ENCODE measurements around the gene FGA.

The FGA gene

DNA sequence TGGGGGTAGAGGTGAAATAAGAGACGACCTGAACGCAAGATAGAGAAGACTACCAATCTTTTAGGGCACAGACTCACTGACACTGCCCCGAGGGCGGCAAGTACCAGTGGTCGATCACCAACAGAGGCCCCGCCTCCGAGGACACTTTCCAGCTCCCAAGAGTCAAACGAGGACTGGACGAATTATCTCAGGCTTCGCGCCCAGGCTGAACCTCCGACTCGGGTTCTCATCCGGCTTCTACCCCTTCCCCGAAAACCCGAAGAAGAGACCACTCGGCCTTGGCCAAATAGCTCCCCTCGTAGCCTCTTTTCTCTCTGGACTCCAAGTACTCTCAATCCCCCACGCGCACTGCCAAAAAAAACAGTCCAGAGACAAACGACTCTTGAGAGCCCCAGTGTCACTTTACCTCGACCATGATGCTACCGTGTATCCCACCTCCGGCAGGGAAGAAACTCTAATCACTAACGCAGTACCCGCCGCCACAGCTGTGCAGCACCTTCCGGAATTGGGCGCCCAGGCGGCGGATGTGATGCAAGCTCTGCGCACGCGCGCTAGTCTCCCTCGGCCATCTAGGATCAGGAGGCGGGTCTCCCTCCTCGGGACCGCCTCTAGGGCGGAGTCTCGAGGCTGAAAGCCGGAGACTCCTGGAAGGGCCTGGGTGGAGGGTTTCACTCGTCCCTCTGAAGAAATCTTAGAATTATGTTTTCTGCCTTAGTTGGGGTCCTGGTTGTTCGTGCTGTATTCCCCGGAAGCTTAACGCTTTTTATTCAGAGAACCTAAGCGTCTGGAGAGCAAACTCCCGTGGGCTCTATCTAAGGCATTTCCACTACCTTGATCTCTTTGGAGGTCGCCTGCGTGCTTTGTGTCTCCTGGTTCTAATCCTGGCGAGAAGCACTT lies 40.4 kb downstream of the FGA start, which contains the start of gene PLRG1:
PLRG1 (minus strand) TSS at position 507 of the 897 bp plus-strand sequence; CDS start at position 415, 92 bp downstream.
- DNase-seq (ENCODE audit: low read depth, low spot score): no peak
- H3K27ac ChIP-seq: peak within 1 kb of the TSS; percentile 57

DNA sequence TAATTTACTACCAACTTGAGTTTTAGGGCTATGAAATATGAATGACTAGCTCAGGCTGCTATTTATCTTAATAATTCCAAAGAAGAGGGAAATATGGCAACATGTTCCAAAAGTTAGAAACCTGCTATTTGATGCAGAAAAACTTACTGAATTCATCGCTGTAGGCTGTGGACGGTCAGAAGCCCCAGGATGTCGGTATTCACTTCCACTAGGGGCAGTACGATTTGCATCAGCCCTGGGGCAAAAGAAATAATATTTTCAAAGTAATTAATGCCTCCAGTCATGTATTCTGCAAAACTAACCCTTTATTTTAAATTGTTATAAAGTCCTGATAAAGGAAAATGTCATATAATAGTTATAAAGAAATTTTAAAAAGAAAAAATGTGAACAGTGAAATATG lies 44.9 kb downstream of the FGA start:
- H3K27ac ChIP-seq: no peak overlapping the region

DNA sequence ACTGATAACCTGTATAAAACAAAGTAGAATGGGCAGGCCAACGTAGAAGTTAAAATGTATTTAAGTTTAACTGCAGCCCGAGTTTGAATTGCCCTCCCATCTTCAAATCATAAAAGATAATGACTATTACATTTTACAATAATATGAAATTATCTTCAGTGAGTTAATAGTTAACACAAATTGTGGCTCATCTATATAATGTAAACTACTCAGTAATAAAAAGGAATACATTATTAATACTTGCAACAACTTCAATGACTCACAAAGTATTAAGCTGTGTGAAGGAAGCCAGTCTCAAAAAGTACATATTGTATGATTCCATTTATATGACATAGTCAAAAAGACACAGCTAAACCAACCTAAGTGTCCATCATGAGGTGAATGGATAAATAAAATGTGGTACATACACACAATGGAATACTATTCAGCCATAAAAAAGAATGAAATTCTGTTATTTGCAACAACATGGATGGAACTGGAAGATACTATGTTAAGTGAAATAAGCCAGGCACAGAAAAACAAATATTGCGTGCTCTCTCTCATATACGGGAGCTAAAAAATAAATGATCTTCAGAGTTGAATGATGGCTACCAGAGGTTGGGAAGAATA lies 48.2 kb downstream of the FGA start:
- no peak overlapping the region for H3K27ac ChIP-seq
- DNase-seq (ENCODE audit: low read depth, low spot score): no peak

More for the DNA sequence above, 44.9 kb downstream of the FGA start:
- no peak for DNase-seq (ENCODE audit: low read depth, low spot score)
